ENCODE results near the gene NRCAM. TPM values are rescaled to one million over a fixed set of nuclear protein-coding genes. Genes with fewer than 3 reads are reported as not detected.

Gene NRCAM
- polyA plus RNA-seq, 1 donor (not counting 4 experiments of a cell fraction or from before 2014, with no cell fraction given) = 4.0 TPM

GRCh38 chr7:108430664-108431063, 25.6 kb downstream of the NRCAM start:
- H3K9me1 ChIP-seq (ENCODE audit: control insufficient read depth, extremely low read depth, insufficient read depth, low read length) = no peaks in the 10 kb centered on the region
- H3K9me3 ChIP-seq (ENCODE audit: control insufficient read depth, low read depth, low read length) = no peaks in the 10 kb centered on the region
- no peaks in the 10 kb centered on the region for H4K20me1 ChIP-seq (ENCODE audit: control insufficient read depth, extremely low read depth, insufficient read depth, low read length)
- H3K4me1 ChIP-seq (ENCODE audit: control insufficient read depth, extremely low read depth, insufficient read depth, low read length) = peaks cover 8% of the 10 kb centered on the region
- no peaks in the 10 kb centered on the region for H3K36me3 ChIP-seq (ENCODE audit: control insufficient read depth in 2 of 2, extremely low read depth in 1 of 2, insufficient read depth in 2 of 2, low read length in 2 of 2)
- no peaks in the 10 kb centered on the region for H3K79me2 ChIP-seq (ENCODE audit: control insufficient read depth, insufficient read depth, low read length)
- no peak for FAIRE-seq
- dilution Hi-C loops (cut with MboI; ENCODE audit: extremely low pct_ligation_motif_present, low sequenced_read_pairs) = no loop called here
- H2AFZ ChIP-seq (ENCODE audit: control insufficient read depth, low read length) = no peak overlapping the region
- H3K27ac ChIP-seq (ENCODE audit: control insufficient read depth, insufficient read depth, low read length) = no peak overlapping the region
- DNase-seq (ENCODE audit: low read depth, low spot score) = no peak
- H3K27me3 ChIP-seq (ENCODE audit: control insufficient read depth, extremely low read depth, insufficient read depth, low read length) = no peaks in the 10 kb centered on the region
- no peak overlapping the region for H3K4me3 ChIP-seq (ENCODE audit: control insufficient read depth in 2 of 3, extremely low read depth in 1 of 3, insufficient read depth in 2 of 3, low read depth in 1 of 3, low read length in 3 of 3)
- no peak for TF ChIP-seq EZH2 (IDR thresholded peaks at IDR 0.05; ENCODE audit: low read length)
- TF ChIP-seq CTCF (optimal IDR thresholded peaks at IDR 0.05 in 1 of 3, IDR thresholded peaks at IDR 0.05 in 1 of 3, conservative IDR thresholded peaks at IDR 0.05 in 1 of 3; ENCODE audit: extremely low read depth in 1 of 3, insufficient read depth in 2 of 3, low read length in 3 of 3) = no peak
- no peak overlapping the region for H3K4me2 ChIP-seq (ENCODE audit: control insufficient read depth, extremely low read depth, insufficient read depth, low read depth, low read length)
- no peak overlapping the region for H3K9ac ChIP-seq (ENCODE audit: control insufficient read depth, extremely low read depth, insufficient read depth, low read length)

- H3K4me2 ChIP-seq (ENCODE audit: control insufficient read depth, extremely low read depth, insufficient read depth, low read depth, low read length) = no peak overlapping the region
- FAIRE-seq (no peak), DNase-seq (ENCODE audit: low read depth, low spot score) (no peak)
- H3K9ac ChIP-seq (ENCODE audit: control insufficient read depth, extremely low read depth, insufficient read depth, low read length) = no peak overlapping the region
- TF ChIP-seq EZH2 (IDR thresholded peaks at IDR 0.05; ENCODE audit: low read length) (no peak), CTCF (optimal IDR thresholded peaks at IDR 0.05 in 1 of 3, IDR thresholded peaks at IDR 0.05 in 1 of 3, conservative IDR thresholded peaks at IDR 0.05 in 1 of 3; ENCODE audit: extremely low read depth in 1 of 3, insufficient read depth in 2 of 3, low read length in 3 of 3) (no peak)
- no peaks in the 10 kb centered on the region for H3K9me1 ChIP-seq (ENCODE audit: control insufficient read depth, extremely low read depth, insufficient read depth, low read length)
- no peaks in the 10 kb centered on the region for H3K79me2 ChIP-seq (ENCODE audit: control insufficient read depth, insufficient read depth, low read length)
- no peaks in the 10 kb centered on the region for H3K9me3 ChIP-seq (ENCODE audit: control insufficient read depth, low read depth, low read length)
- no peaks in the 10 kb centered on the region for H4K20me1 ChIP-seq (ENCODE audit: control insufficient read depth, extremely low read depth, insufficient read depth, low read length)
- H3K27me3 ChIP-seq (ENCODE audit: control insufficient read depth, extremely low read depth, insufficient read depth, low read length) = no peaks in the 10 kb centered on the region
- no peaks in the 10 kb centered on the region for H3K36me3 ChIP-seq (ENCODE audit: control insufficient read depth in 2 of 2, extremely low read depth in 1 of 2, insufficient read depth in 2 of 2, low read length in 2 of 2)
- H3K4me1 ChIP-seq (ENCODE audit: control insufficient read depth, extremely low read depth, insufficient read depth, low read length) = peaks cover 14% of the 10 kb centered on the region
- no peak overlapping the region for H3K4me3 ChIP-seq (ENCODE audit: control insufficient read depth in 2 of 3, extremely low read depth in 1 of 3, insufficient read depth in 2 of 3, low read depth in 1 of 3, low read length in 3 of 3)
- dilution Hi-C loops (cut with MboI; ENCODE audit: extremely low pct_ligation_motif_present, low sequenced_read_pairs) = no loop called here
- H2AFZ ChIP-seq (ENCODE audit: control insufficient read depth, low read length) = no peak overlapping the region
- no peak overlapping the region for H3K27ac ChIP-seq (ENCODE audit: control insufficient read depth, insufficient read depth, low read length)
Measured at GRCh38 chr7:108427766-108428165, 28.5 kb downstream of the NRCAM start.

Data from keratinocyte (primary cell).